GM21526 (cell line): ENCODE results near the gene FANCM.

ENCODE experiments used
- ATAC-seq: cut with Tn5 transposase; IDR thresholded peaks from one replicate; pipeline ENCODE4 v1.9.1; 2021; ENCODE audit warnings: moderate library complexity; ENCODE audit not compliant: unreplicated experiment, low FRiP score

Gene FANCM

GRCh38 chr14:45135659-45136395 lies at the start of gene FANCM:
TSS of gene FANCM (plus strand) at chr14:45135930. CDS start at chr14:45136032, 102 bp downstream.
- ATAC-seq: peak; percentile 40

GRCh38 chr14:45089813-45090212 lies 45.9 kb upstream of the FANCM start:
- peak; percentile 50 for ATAC-seq

- no peak for ATAC-seq
Observed at GRCh38 chr14:45091710-45092109, 44.0 kb upstream of the FANCM start.

- no peak for ATAC-seq
Observed at GRCh38 chr14:45094275-45094674, 41.5 kb upstream of the FANCM start.

GRCh38 chr14:45095143-45095542 lies 40.6 kb upstream of the FANCM start:
- ATAC-seq: no peak

GRCh38 chr14:45096218-45096617 lies 39.5 kb upstream of the FANCM start:
- ATAC-seq: no peak

- no peak for ATAC-seq
Observed at GRCh38 chr14:45103806-45104205, 31.9 kb upstream of the FANCM start.

- ATAC-seq: no peak
Observed at GRCh38 chr14:45104561-45104960, 31.2 kb upstream of the FANCM start.

GRCh38 chr14:45112896-45113781 lies 22.6 kb upstream of the FANCM start:
- no peak for ATAC-seq

- ATAC-seq: no peak
Observed at GRCh38 chr14:45114327-45114726, 21.4 kb upstream of the FANCM start.

GRCh38 chr14:45118594-45118993 lies 17.1 kb upstream of the FANCM start:
- no peak for ATAC-seq

GRCh38 chr14:45120096-45120495 lies 15.6 kb upstream of the FANCM start:
- no peak for ATAC-seq

GRCh38 chr14:45123271-45123670 lies 12.5 kb upstream of the FANCM start:
- no peak for ATAC-seq

- ATAC-seq: no peak
Observed at GRCh38 chr14:45125754-45126153, 10.0 kb upstream of the FANCM start.

GRCh38 chr14:45128963-45129629 lies 6.6 kb upstream of the FANCM start:
- no peak for ATAC-seq

- no peak for ATAC-seq
Observed at GRCh38 chr14:45133683-45134050, 2.1 kb upstream of the FANCM start.

- ATAC-seq: peak; percentile 92
Observed at GRCh38 chr14:45134051-45134958, 1.4 kb upstream of the FANCM start, which contains the start of gene FKBP3. TSS of gene FKBP3 (minus strand) at chr14:45134481. CDS start at chr14:45134456, 25 bp downstream.

- ATAC-seq: no peak
Observed at GRCh38 chr14:45135156-45135555, 574 bp upstream of the FANCM start.

- no peak for ATAC-seq
Observed at GRCh38 chr14:45136399-45136798, 669 bp downstream of the FANCM start.

- no peak for ATAC-seq
Observed at GRCh38 chr14:45140661-45141187, 5.0 kb downstream of the FANCM start.
